HEK293 (cell line): ENCODE results near the gene E4F1.

Experiments used
- IKZF3 ChIP-seq: fragments of 450-650 bp; IDR thresholded peaks from 2 replicates; pipeline ENCODE4 v1.5.0; 2018; ENCODE audit warnings: missing biosample characterization, mild to moderate bottlenecking, missing genetic modification characterization, moderate library complexity
- KLF8 ChIP-seq: fragments of 450-650 bp; formaldehyde crosslinking; IDR thresholded peaks from 2 replicates; pipeline ENCODE4 v1.5.1; 2016; ENCODE audit warnings: missing biosample characterization, missing genetic modification characterization
- TCF7L2 ChIP-seq: IDR thresholded peaks from 2 replicates; pipeline ENCODE4 v1.6.1; 2011; ENCODE audit warnings: low read depth, mild to moderate bottlenecking, inconsistent platforms, low read length, moderate library complexity, borderline replicate concordance
- ZNF112 ChIP-seq: fragments of 450-650 bp; formaldehyde crosslinking; IDR thresholded peaks from 2 replicates; pipeline ENCODE4 v1.5.0; 2017; ENCODE audit warnings: missing biosample characterization, missing genetic modification characterization
- ZNF211 ChIP-seq: fragments of 450-650 bp; formaldehyde crosslinking; IDR thresholded peaks from 2 replicates; pipeline ENCODE4 v1.5.1; 2016; ENCODE audit warnings: low read depth, missing biosample characterization, missing genetic modification characterization
- ZNF223 ChIP-seq: fragments of 450-650 bp; formaldehyde crosslinking; IDR thresholded peaks from 2 replicates; pipeline ENCODE4 v1.5.1; 2016; ENCODE audit warnings: missing biosample characterization, missing genetic modification characterization
- ZNF548 ChIP-seq: fragments of 450-650 bp; formaldehyde crosslinking; IDR thresholded peaks from 2 replicates; pipeline ENCODE4 v1.5.1; 2016; ENCODE audit warnings: missing biosample characterization, missing genetic modification characterization
- ZNF549 ChIP-seq: fragments of 450-650 bp; IDR thresholded peaks from 2 replicates; pipeline ENCODE4 v1.5.1; 2018; ENCODE audit warnings: missing biosample characterization, missing genetic modification characterization, mild to moderate bottlenecking, inconsistent platforms, moderate library complexity
- ZNF660 ChIP-seq: fragments of 450-650 bp; IDR thresholded peaks from 2 replicates; pipeline ENCODE4 v1.5.1; 2018; ENCODE audit warnings: missing biosample characterization, mild to moderate bottlenecking, missing genetic modification characterization
- ZNF664 ChIP-seq: fragments of 450-650 bp; formaldehyde crosslinking; IDR thresholded peaks from 2 replicates; pipeline ENCODE4 v1.5.1; 2016; ENCODE audit warnings: missing biosample characterization, missing genetic modification characterization
- ZNF791 ChIP-seq: fragments of 450-650 bp; formaldehyde crosslinking; IDR thresholded peaks from 2 replicates; pipeline ENCODE4 v1.5.1; 2016; ENCODE audit warnings: missing biosample characterization, missing genetic modification characterization
- TF ChIP-seq, protein P1 (sequence below): fragments of 450-650 bp; formaldehyde crosslinking; IDR thresholded peaks from 2 replicates; pipeline ENCODE4 v1.5.1; 2016; ENCODE audit warnings: missing biosample characterization, missing genetic modification characterization
- TF ChIP-seq, protein P2 (sequence below): fragments of 450-650 bp; formaldehyde crosslinking; IDR thresholded peaks from 2 replicates; pipeline ENCODE4 v1.5.1; 2016; ENCODE audit warnings: missing biosample characterization, missing genetic modification characterization
- TF ChIP-seq, protein P3 (sequence below): fragments of 450-650 bp; formaldehyde crosslinking; conservative IDR thresholded peaks from 2 replicates; pipeline ENCODE4 v1.5.1; 2016; ENCODE audit warnings: low read depth, missing biosample characterization, missing genetic modification characterization
- TF ChIP-seq, protein P4 (sequence below): fragments of 450-650 bp; formaldehyde crosslinking; IDR thresholded peaks from 2 replicates; pipeline ENCODE4 v1.5.1; 2016; ENCODE audit warnings: missing biosample characterization, missing genetic modification characterization
- TF ChIP-seq, protein P5 (sequence below): IDR thresholded peaks from 2 replicates; pipeline ENCODE4 v1.6.1; 2011; ENCODE audit warnings: mild to moderate bottlenecking, low read depth, low read length, borderline replicate concordance
- TF ChIP-seq, protein P6 (sequence below): fragments of 450-650 bp; formaldehyde crosslinking; IDR thresholded peaks from 2 replicates; pipeline ENCODE4 v1.5.1; 2016; ENCODE audit warnings: missing biosample characterization, missing genetic modification characterization
- TF ChIP-seq, protein P7 (sequence below): fragments of 450-650 bp; formaldehyde crosslinking; IDR thresholded peaks from 2 replicates; pipeline ENCODE4 v1.5.1; 2017; ENCODE audit warnings: missing biosample characterization, missing genetic modification characterization
- TF ChIP-seq, protein P8 (sequence below): fragments of 450-650 bp; formaldehyde crosslinking; IDR thresholded peaks from 2 replicates; pipeline ENCODE4 v1.5.0; 2017; ENCODE audit warnings: missing biosample characterization, missing genetic modification characterization, borderline replicate concordance

Gene E4F1

DNA sequence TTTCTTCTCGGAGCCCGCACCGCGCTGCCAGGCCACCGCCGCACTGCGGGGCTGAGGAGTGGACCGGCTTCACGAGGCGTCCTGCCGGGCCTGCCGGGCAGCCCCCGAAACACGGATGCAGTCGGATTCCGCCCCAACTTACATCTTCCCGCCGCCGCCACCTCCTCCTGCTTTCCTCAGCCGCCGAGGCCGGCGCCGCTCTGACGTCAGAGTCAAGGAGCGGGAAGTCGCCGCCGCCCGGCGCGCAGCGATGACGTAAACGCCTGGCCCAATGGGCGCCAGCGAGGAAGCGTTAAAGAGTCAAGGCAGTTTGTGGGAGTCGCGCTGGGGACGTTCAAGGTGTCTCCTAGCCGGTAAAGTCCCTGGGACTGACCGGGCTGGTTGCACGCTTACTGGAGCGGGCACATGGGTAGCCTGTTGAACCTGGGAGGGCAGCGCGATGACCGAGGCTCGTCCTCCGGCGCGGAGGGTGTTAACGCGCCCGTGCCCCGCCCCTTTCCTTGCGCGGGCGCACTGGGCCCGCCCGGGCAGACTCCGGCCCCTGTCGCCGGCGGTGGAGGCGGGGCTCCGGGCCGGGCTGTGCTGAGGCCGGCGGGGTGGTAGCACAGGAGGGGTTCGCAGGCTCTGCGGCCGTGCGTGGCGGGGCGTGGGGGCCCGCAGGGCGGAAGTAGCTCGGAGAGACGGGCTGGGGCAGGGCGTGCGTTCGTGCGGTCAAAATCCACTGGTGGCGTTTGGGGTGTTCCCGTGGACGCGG is 44.7 kb downstream of the E4F1 start, which contains the start of gene RNPS1 (continued):
- TF ChIP-seq, protein P1, sequence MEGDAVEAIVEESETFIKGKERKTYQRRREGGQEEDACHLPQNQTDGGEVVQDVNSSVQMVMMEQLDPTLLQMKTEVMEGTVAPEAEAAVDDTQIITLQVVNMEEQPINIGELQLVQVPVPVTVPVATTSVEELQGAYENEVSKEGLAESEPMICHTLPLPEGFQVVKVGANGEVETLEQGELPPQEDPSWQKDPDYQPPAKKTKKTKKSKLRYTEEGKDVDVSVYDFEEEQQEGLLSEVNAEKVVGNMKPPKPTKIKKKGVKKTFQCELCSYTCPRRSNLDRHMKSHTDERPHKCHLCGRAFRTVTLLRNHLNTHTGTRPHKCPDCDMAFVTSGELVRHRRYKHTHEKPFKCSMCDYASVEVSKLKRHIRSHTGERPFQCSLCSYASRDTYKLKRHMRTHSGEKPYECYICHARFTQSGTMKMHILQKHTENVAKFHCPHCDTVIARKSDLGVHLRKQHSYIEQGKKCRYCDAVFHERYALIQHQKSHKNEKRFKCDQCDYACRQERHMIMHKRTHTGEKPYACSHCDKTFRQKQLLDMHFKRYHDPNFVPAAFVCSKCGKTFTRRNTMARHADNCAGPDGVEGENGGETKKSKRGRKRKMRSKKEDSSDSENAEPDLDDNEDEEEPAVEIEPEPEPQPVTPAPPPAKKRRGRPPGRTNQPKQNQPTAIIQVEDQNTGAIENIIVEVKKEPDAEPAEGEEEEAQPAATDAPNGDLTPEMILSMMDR (tag by site-specific recombination): peak; percentile 41
- TF ChIP-seq, protein P2, sequence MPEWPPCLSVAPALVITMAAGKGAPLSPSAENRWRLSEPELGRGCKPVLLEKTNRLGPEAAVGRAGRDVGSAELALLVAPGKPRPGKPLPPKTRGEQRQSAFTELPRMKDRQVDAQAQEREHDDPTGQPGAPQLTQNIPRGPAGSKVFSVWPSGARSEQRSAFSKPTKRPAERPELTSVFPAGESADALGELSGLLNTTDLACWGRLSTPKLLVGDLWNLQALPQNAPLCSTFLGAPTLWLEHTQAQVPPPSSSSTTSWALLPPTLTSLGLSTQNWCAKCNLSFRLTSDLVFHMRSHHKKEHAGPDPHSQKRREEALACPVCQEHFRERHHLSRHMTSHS (tag by site-specific recombination): 0 out of 2 replicates have a peak, but pooled peaks have one; percentile 42
- TF ChIP-seq ZNF211 (no peak), ZNF223 (tag by site-specific recombination) (no peak), ZNF660 (tag by site-specific recombination) (peak; percentile 65), IKZF3 (tag by site-specific recombination) (peak; percentile 62; the same call in 1 of the 2 replicates), ZNF548 (no peak), ZNF791 (tag by site-specific recombination) (no peak), ZNF112 (tag by site-specific recombination) (no peak), ZNF549 (tag by site-specific recombination) (no peak), TCF7L2 (no peak), ZNF664 (0 out of 2 replicates have a peak, but pooled peaks have one; percentile 14), KLF8 (peak; percentile 94)
- TF ChIP-seq, protein P3, sequence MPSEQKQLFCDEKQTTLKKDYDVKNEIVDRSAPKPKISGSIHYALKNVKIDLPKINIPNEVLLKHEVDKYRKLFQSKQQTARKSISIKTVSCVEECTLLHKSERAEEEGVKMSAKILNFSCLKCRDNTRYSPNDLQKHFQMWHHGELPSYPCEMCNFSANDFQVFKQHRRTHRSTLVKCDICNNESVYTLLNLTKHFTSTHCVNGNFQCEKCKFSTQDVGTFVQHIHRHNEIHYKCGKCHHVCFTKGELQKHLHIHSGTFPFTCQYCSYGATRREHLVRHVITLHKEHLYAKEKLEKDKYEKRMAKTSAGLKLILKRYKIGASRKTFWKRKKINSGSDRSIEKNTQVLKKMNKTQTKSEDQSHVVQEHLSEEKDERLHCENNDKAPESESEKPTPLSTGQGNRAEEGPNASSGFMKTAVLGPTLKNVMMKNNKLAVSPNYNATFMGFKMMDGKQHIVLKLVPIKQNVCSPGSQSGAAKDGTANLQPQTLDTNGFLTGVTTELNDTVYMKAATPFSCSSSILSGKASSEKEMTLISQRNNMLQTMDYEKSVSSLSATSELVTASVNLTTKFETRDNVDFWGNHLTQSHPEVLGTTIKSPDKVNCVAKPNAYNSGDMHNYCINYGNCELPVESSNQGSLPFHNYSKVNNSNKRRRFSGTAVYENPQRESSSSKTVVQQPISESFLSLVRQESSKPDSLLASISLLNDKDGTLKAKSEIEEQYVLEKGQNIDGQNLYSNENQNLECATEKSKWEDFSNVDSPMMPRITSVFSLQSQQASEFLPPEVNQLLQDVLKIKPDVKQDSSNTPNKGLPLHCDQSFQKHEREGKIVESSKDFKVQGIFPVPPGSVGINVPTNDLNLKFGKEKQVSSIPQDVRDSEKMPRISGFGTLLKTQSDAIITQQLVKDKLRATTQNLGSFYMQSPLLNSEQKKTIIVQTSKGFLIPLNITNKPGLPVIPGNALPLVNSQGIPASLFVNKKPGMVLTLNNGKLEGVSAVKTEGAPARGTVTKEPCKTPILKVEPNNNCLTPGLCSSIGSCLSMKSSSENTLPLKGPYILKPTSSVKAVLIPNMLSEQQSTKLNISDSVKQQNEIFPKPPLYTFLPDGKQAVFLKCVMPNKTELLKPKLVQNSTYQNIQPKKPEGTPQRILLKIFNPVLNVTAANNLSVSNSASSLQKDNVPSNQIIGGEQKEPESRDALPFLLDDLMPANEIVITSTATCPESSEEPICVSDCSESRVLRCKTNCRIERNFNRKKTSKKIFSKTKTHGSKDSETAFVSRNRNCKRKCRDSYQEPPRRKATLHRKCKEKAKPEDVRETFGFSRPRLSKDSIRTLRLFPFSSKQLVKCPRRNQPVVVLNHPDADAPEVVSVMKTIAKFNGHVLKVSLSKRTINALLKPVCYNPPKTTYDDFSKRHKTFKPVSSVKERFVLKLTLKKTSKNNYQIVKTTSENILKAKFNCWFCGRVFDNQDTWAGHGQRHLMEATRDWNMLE (tag by site-specific recombination): peak; percentile 40; the same call in 1 of the 2 replicates
- TF ChIP-seq, protein P4, sequence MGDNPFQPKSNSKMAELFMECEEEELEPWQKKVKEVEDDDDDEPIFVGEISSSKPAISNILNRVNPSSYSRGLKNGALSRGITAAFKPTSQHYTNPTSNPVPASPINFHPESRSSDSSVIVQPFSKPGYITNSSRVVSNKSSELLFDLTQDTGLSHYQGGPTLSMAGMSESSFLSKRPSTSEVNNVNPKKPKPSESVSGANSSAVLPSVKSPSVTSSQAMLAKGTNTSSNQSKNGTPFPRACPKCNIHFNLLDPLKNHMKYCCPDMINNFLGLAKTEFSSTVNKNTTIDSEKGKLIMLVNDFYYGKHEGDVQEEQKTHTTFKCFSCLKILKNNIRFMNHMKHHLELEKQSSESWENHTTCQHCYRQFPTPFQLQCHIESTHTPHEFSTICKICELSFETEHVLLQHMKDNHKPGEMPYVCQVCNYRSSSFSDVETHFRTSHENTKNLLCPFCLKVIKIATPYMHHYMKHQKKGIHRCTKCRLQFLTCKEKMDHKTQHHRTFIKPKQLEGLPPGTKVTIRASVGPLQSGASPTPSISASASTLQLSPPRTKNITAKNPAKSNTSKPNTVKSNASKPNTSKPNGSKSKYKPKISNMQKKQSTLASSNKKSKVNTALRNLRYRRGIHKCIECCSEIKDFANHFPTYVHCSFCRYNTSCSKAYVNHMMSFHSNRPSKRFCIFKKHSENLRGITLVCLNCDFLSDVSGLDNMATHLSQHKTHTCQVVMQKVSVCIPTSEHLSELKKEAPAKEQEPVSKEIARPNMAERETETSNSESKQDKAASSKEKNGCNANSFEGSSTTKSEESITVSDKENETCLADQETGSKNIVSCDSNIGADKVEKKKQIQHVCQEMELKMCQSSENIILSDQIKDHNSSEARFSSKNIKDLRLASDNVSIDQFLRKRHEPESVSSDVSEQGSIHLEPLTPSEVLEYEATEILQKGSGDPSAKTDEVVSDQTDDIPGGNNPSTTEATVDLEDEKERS (tag by site-specific recombination): no peak
- TF ChIP-seq, protein P5, sequence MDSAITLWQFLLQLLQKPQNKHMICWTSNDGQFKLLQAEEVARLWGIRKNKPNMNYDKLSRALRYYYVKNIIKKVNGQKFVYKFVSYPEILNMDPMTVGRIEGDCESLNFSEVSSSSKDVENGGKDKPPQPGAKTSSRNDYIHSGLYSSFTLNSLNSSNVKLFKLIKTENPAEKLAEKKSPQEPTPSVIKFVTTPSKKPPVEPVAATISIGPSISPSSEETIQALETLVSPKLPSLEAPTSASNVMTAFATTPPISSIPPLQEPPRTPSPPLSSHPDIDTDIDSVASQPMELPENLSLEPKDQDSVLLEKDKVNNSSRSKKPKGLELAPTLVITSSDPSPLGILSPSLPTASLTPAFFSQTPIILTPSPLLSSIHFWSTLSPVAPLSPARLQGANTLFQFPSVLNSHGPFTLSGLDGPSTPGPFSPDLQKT: no peak
- TF ChIP-seq, protein P6, sequence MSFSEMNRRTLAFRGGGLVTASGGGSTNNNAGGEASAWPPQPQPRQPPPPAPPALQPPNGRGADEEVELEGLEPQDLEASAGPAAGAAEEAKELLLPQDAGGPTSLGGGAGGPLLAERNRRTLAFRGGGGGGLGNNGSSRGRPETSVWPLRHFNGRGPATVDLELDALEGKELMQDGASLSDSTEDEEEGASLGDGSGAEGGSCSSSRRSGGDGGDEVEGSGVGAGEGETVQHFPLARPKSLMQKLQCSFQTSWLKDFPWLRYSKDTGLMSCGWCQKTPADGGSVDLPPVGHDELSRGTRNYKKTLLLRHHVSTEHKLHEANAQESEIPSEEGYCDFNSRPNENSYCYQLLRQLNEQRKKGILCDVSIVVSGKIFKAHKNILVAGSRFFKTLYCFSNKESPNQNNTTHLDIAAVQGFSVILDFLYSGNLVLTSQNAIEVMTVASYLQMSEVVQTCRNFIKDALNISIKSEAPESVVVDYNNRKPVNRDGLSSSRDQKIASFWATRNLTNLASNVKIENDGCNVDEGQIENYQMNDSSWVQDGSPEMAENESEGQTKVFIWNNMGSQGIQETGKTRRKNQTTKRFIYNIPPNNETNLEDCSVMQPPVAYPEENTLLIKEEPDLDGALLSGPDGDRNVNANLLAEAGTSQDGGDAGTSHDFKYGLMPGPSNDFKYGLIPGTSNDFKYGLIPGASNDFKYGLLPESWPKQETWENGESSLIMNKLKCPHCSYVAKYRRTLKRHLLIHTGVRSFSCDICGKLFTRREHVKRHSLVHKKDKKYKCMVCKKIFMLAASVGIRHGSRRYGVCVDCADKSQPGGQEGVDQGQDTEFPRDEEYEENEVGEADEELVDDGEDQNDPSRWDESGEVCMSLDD (tag by site-specific recombination): peak; percentile 96
- TF ChIP-seq, protein P7, sequence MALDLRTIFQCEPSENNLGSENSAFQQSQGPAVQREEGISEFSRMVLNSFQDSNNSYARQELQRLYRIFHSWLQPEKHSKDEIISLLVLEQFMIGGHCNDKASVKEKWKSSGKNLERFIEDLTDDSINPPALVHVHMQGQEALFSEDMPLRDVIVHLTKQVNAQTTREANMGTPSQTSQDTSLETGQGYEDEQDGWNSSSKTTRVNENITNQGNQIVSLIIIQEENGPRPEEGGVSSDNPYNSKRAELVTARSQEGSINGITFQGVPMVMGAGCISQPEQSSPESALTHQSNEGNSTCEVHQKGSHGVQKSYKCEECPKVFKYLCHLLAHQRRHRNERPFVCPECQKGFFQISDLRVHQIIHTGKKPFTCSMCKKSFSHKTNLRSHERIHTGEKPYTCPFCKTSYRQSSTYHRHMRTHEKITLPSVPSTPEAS: peak; percentile 73
- TF ChIP-seq, protein P8, sequence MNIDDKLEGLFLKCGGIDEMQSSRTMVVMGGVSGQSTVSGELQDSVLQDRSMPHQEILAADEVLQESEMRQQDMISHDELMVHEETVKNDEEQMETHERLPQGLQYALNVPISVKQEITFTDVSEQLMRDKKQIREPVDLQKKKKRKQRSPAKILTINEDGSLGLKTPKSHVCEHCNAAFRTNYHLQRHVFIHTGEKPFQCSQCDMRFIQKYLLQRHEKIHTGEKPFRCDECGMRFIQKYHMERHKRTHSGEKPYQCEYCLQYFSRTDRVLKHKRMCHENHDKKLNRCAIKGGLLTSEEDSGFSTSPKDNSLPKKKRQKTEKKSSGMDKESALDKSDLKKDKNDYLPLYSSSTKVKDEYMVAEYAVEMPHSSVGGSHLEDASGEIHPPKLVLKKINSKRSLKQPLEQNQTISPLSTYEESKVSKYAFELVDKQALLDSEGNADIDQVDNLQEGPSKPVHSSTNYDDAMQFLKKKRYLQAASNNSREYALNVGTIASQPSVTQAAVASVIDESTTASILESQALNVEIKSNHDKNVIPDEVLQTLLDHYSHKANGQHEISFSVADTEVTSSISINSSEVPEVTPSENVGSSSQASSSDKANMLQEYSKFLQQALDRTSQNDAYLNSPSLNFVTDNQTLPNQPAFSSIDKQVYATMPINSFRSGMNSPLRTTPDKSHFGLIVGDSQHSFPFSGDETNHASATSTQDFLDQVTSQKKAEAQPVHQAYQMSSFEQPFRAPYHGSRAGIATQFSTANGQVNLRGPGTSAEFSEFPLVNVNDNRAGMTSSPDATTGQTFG (tag by site-specific recombination): peak; percentile 87
